Mesendoderm (in vitro differentiated cells): ENCODE data around the gene TMEM132A.

Experiments used
- DNase-seq: peaks from one replicate; pipeline ENCODE4 v3.0.0; 2013
- H2AK5ac ChIP-seq: 2 replicates; pipeline ENCODE4 v1.6.1; 2013; ENCODE audit warnings: low read length, inconsistent platforms
- H2BK120ac ChIP-seq: 2 replicates; pipeline ENCODE4 v1.6.1; 2013; ENCODE audit warnings: low read depth, mild to moderate bottlenecking, low read length, moderate library complexity, mixed read lengths
- H2BK15ac ChIP-seq: replicated peaks from 2 replicates; pipeline ENCODE4 v1.6.1; 2013; ENCODE audit warnings: low read depth, mild to moderate bottlenecking, moderate library complexity
- H2BK5ac ChIP-seq: 2 replicates; pipeline ENCODE4 v1.6.1; 2013; ENCODE audit warnings: low read length, inconsistent platforms
- H3K18ac ChIP-seq: 2 replicates; pipeline ENCODE4 v1.6.1; 2013; ENCODE audit warnings: mild to moderate bottlenecking, low read length, mixed read lengths
- H3K23ac ChIP-seq: one replicate; pipeline ENCODE4 v1.6.1; 2013; ENCODE audit warnings: low read length
- H3K27ac ChIP-seq: 2 replicates; pipeline ENCODE4 v1.5.1; 2013; ENCODE audit warnings: low read depth, mild to moderate bottlenecking, inconsistent platforms, low read length, moderate library complexity
- H3K27me3 ChIP-seq: 2 replicates; pipeline ENCODE4 v1.6.1; 2013; ENCODE audit warnings: low read length, control low read depth, mild to moderate bottlenecking, inconsistent platforms; ENCODE audit not compliant: insufficient read depth, poor library complexity
- H3K36me3 ChIP-seq: 2 replicates; pipeline ENCODE4 v1.6.1; 2013; ENCODE audit warnings: low read length, inconsistent platforms; ENCODE audit not compliant: control insufficient read depth, insufficient read depth
- H3K4ac ChIP-seq: one replicate; pipeline ENCODE4 v1.6.1; 2013; ENCODE audit warnings: low read depth, mild to moderate bottlenecking, low read length, moderate library complexity
- H3K4me1 ChIP-seq: 2 replicates; pipeline ENCODE4 v1.6.1; 2013; ENCODE audit warnings: low read depth, low read length, inconsistent platforms; ENCODE audit not compliant: control insufficient read depth
- H3K4me2 ChIP-seq: 2 replicates; pipeline ENCODE4 v1.6.1; 2013; ENCODE audit warnings: low read length
- H3K4me3 ChIP-seq: 2 replicates; pipeline ENCODE4 v1.5.1; 2013; ENCODE audit warnings: mild to moderate bottlenecking, low read length
- H3K56ac ChIP-seq: one replicate; pipeline ENCODE4 v1.6.1; 2013; ENCODE audit warnings: low read length
- H3K79me1 ChIP-seq: 2 replicates; pipeline ENCODE4 v1.6.1; 2013; ENCODE audit warnings: low read length, inconsistent platforms
- H3K79me2 ChIP-seq: 2 replicates; pipeline ENCODE4 v1.6.1; 2013; ENCODE audit warnings: mild to moderate bottlenecking, low read length; ENCODE audit not compliant: control insufficient read depth, insufficient read depth
- H3K9ac ChIP-seq: 2 replicates; pipeline ENCODE4 v1.6.1; 2013; ENCODE audit warnings: low read length, inconsistent platforms
- H4K5ac ChIP-seq: one replicate; pipeline ENCODE4 v1.6.1; 2013; ENCODE audit warnings: low read length
- H4K8ac ChIP-seq: one replicate; pipeline ENCODE4 v1.6.1; 2013; ENCODE audit warnings: low read depth, mild to moderate bottlenecking, control low read depth, low read length, moderate library complexity
- WGBS: extraction: QIAGEN DNeasy Blood & Tissue Kit; methylation state at CpG from one replicate; pipeline ENCODE4 v1.1.7; 2013; ENCODE audit warnings: low lambda C conversion rate, missing lambda C conversion rate; ENCODE audit not compliant: insufficient coverage; ENCODE audit errors: extremely low coverage; 5-methylcytosine and 5-hydroxymethylcytosine counted together

The TMEM132A gene

GRCh38 chr11:60942970-60943565 lies 18.8 kb downstream of the TMEM132A start:
- Histone ChIP-seq H3K4ac (no peak overlapping the region), H3K4me1 (no peaks in the 10 kb centered on the region), H3K23ac (no peak overlapping the region), H3K4me2 (no peak overlapping the region), H3K36me3 (no peaks in the 10 kb centered on the region), H4K5ac (no peak overlapping the region), H2BK15ac (no peak overlapping the region), H3K27ac (no peak overlapping the region), H4K8ac (no peak overlapping the region), H3K79me2 (no peaks in the 10 kb centered on the region), H3K79me1 (no peaks in the 10 kb centered on the region), H2BK5ac (no peak overlapping the region), H3K27me3 (no peaks in the 10 kb centered on the region), H3K4me3 (no peak overlapping the region), H3K18ac (no peak overlapping the region), H2BK120ac (no peak overlapping the region), H3K56ac (no peak overlapping the region), H2AK5ac (no peak overlapping the region), H3K9ac (no peak overlapping the region)
- no peak for DNase-seq
- no CpG with 5 or more reads among the region's 9 CpGs for WGBS

GRCh38 chr11:60944490-60945294 lies 20.4 kb downstream of the TMEM132A start:
- Histone ChIP-seq H3K4me2 (no peak overlapping the region), H3K79me1 (no peaks in the 10 kb centered on the region), H3K36me3 (no peaks in the 10 kb centered on the region), H3K27ac (no peak overlapping the region), H3K4me3 (no peak overlapping the region), H3K9ac (no peak overlapping the region), H3K4me1 (no peaks in the 10 kb centered on the region), H4K8ac (no peak overlapping the region), H2BK15ac (no peak overlapping the region), H3K23ac (no peak overlapping the region), H3K18ac (no peak overlapping the region), H3K56ac (no peak overlapping the region), H3K79me2 (no peaks in the 10 kb centered on the region), H2AK5ac (no peak overlapping the region), H4K5ac (no peak overlapping the region), H3K27me3 (no peaks in the 10 kb centered on the region), H2BK120ac (no peak overlapping the region), H3K4ac (no peak overlapping the region), H2BK5ac (no peak overlapping the region)
- no CpG with 5 or more reads among the region's 11 CpGs for WGBS
- peak; percentile 59 for DNase-seq

- Histone ChIP-seq H2BK120ac (no peak overlapping the region), H3K4me2 (no peak overlapping the region), H3K27me3 (no peaks in the 10 kb centered on the region), H2AK5ac (no peak overlapping the region), H4K8ac (no peak overlapping the region), H2BK5ac (no peak overlapping the region), H3K79me2 (no peaks in the 10 kb centered on the region), H3K9ac (no peak overlapping the region), H3K36me3 (no peaks in the 10 kb centered on the region), H3K4ac (no peak overlapping the region), H3K4me1 (no peaks in the 10 kb centered on the region), H3K23ac (no peak overlapping the region), H3K56ac (no peak overlapping the region), H3K4me3 (no peak overlapping the region), H4K5ac (no peak overlapping the region), H3K18ac (no peak overlapping the region), H3K79me1 (no peaks in the 10 kb centered on the region), H2BK15ac (no peak overlapping the region), H3K27ac (no peak overlapping the region)
- no CpG with 5 or more reads among the region's 5 CpGs for WGBS
- no peak for DNase-seq
These were observed 21.0 kb downstream of the TMEM132A start for GRCh38 chr11:60945295-60945667.

GRCh38 chr11:60946601-60947264 lies 22.5 kb downstream of the TMEM132A start:
- Histone ChIP-seq H2AK5ac (no peak overlapping the region), H2BK120ac (no peak overlapping the region), H3K27ac (no peak overlapping the region), H3K4ac (no peak overlapping the region), H3K23ac (no peak overlapping the region), H3K79me2 (no peaks in the 10 kb centered on the region), H3K18ac (no peak overlapping the region), H4K8ac (no peak overlapping the region), H3K4me3 (no peak overlapping the region), H3K27me3 (no peaks in the 10 kb centered on the region), H3K56ac (no peak overlapping the region), H3K4me2 (no peak overlapping the region), H2BK5ac (no peak overlapping the region), H2BK15ac (no peak overlapping the region), H3K36me3 (no peaks in the 10 kb centered on the region), H3K79me1 (no peaks in the 10 kb centered on the region), H3K9ac (no peak overlapping the region), H3K4me1 (no peaks in the 10 kb centered on the region), H4K5ac (no peak overlapping the region)
- DNase-seq = no peak
- no CpG with 5 or more reads among the region's 15 CpGs for WGBS

GRCh38 chr11:60947700-60948099 lies 23.4 kb downstream of the TMEM132A start:
- no peak overlapping the region for H4K8ac ChIP-seq
- no peaks in the 10 kb centered on the region for H3K79me2 ChIP-seq
- H2BK15ac ChIP-seq = no peak overlapping the region
- no peaks in the 10 kb centered on the region for H3K36me3 ChIP-seq
- H2AK5ac ChIP-seq = no peak overlapping the region
- H2BK5ac ChIP-seq = no peak overlapping the region
- no peaks in the 10 kb centered on the region for H3K79me1 ChIP-seq
- no peak overlapping the region for H3K4me2 ChIP-seq
- H4K5ac ChIP-seq = no peak overlapping the region
- H3K4me1 ChIP-seq = peaks cover 4% of the 10 kb centered on the region
- H3K56ac ChIP-seq = no peak overlapping the region
- no peak overlapping the region for H3K4me3 ChIP-seq
- H3K27ac ChIP-seq = no peak overlapping the region
- no CpG with 5 or more reads among the region's 2 CpGs for WGBS
- H3K18ac ChIP-seq = no peak overlapping the region
- H3K27me3 ChIP-seq = no peaks in the 10 kb centered on the region
- no peak overlapping the region for H3K23ac ChIP-seq
- H2BK120ac ChIP-seq = no peak overlapping the region
- no peak overlapping the region for H3K9ac ChIP-seq
- DNase-seq = no peak
- H3K4ac ChIP-seq = no peak overlapping the region
